KBM-7 (cell line): ENCODE data around the gene GP1BB.
"Not testable (repeated sequence)": the region's sequence is repeated elsewhere in the genome, so short reads cannot be mapped to it uniquely, and the experiment has no call there.

ENCODE experiments used
- DNase-seq: peaks from one replicate; pipeline ENCODE4 v3.0.0-alpha.2; 2015
- in situ Hi-C: fragments of 300-500 bp; cut with MboI; formaldehyde crosslinking; loops from 2 replicates; pipeline ENCODE4 v1.14.3; 2020; ENCODE audit warnings: low sequenced_read_pairs, low pct_unique_long_range_greater_than_20kb, mixed read lengths

The GP1BB gene

DNA sequence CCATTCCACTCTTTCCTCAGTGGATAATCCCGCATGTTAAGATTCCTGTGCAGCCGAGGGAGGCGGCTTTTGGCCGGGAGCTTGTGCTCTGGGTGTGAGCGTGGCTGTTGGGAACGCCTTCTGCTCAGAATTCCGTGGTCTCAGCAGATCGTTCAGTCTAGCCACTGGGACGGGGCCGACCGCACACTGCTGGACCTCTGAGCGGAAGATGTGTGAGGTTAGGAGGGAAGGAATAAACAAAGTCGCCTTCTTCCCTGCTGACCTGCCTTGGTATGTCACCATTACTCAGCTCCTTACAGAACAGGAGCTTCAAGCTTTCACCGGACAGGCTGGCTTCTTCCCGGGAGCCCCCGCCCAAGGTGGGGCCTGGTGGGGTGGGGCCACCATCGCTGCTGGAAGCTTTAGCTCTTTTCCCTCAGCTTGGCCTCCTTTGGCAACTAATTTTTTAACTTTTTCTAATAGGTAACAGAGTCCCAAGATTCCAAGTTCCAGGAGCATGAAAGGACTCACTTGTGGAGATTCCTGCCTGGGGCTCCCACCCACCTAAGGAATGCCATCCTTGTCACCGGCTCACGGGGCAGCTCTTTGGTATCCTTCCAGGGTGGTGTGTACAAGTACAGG is 31.5 kb upstream of the GP1BB start:
- DNase-seq, result no peak
- in situ Hi-C loops, result no loop called here

DNA sequence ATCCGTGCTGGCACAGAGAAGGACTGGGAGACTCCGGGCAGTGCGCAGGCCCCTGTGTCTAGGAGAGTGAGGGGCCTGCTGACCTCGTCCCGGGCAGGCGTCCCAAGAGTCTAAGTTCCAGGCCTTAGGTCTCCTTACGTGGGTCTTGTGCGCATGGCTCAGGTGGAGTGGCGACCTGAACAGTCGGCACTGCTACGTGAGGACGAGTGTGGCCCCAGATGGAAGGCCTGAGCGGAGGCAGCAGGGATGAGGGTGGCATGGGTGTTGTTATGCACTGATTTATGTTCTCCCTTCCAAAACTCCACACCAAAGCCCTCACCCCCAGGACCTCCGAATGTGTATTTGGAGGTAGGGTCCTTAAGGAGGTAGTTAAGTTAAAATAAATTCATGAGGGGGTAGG is 29.8 kb upstream of the GP1BB start:
- no peak for DNase-seq
- in situ Hi-C loops, result no loop called here

DNA sequence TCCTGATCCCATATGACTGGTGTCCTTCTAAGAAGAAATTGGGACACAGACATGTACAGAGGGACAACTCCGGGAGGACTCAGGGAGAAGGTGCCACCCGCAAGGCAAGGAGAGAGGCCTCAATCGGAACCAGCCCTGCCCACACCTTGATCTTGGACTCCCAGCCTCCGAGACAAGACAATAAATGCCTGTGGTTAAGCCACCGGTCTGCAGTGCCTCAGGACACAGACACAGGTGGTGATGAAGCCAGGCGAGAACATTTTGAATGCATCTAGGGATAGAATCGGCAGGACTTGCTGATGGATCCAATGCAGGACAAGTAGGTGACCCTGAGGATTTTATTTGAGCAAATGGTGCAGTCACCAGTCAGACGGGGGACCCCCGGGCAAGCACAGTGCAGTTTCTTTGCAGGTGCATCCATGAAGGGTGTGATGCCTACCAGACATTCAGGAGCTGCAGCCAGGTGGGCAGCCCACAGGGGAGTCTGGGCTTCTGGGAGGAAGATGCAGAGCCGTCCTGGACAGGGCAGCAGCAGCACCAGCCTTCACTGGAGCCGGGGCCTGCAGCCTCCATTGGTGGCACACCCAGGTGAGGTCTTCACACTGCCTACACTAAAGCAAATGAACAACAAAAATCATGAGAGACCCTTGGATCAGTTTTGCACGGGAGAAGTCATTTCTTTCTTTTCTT is 29.2 kb upstream of the GP1BB start:
- in situ Hi-C loops, result no loop called here
- DNase-seq, result no peak

DNA sequence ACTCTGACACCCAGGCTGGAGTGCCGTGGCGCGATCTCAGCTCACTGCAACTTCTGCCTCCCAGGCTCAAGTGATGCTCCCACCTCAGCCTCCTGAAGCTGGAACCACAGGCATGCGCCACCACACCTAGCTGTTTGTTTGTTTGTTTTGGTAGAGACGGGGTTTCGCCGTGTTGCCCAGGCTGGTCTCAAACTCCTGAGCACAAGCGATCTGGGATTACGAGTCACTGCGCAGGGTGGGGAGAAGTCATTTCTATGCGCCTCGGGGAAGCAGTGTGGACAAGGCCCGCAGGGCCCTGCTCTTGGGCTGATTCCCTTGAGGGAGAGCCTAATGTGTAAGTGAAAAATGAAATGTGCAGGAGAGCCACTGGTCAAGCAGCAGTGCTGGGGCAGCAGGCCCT is 28.6 kb upstream of the GP1BB start:
- in situ Hi-C loops, result no loop called here

DNA sequence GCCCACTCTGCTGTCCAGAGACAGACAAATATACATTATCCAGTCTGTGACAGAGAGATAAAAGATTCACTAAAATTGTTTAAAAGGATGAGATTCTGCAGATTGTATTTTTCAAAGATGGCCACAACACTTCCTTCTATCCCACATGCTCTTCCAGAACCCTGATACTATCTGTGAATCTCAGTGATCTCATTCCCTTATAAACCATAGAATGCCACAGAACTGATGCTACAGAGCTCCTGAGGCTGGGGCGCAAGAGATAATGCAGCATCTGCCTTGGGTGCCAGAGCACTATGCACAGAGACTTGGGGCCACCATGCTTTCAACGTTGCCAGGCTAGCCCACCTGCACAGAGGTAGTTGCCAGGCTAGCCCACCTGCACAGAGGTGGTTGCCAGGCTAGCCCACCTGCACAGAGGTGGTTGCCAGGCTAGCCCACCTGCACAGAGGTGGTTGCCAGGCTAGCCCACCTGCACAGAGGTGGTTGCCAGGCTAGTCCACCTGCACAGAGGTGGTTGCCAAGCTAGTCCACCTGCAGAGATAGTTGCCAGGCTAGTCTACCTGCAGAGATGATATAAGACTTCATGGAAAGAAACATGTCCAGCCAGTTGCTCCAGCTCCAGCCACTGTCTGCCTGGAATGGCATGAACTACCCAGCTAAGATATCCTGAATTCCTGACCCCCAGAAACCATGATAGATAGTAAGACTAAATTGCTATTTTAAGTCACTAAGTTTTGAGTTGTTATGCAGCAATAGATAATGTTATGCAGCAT is 26.6 kb upstream of the GP1BB start:
- in situ Hi-C loops, result no loop called here
- no peak for DNase-seq

More for the DNA sequence above, 28.6 kb upstream of the GP1BB start:
- no peak for DNase-seq

DNA sequence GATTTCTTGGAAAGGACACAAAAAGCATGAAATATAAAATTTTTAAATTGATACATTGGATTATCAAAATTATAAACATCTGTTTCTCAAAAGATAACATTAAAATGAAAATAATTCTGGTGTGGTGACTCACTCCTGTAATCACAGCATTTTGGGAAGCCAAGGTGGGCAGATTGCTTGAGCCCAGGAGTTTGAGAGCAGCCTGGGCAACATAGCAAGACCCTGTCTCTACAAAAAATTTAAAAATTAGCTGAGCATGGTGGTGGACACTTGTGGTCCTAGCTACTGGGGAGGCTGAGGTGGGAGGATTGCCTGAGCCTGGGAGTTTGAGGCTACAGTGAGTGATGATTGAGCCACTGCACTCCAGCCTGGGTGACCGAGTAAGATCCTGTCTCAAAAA is 25.5 kb upstream of the GP1BB start:
- DNase-seq, in situ Hi-C loops: not testable (repeated sequence)

DNA sequence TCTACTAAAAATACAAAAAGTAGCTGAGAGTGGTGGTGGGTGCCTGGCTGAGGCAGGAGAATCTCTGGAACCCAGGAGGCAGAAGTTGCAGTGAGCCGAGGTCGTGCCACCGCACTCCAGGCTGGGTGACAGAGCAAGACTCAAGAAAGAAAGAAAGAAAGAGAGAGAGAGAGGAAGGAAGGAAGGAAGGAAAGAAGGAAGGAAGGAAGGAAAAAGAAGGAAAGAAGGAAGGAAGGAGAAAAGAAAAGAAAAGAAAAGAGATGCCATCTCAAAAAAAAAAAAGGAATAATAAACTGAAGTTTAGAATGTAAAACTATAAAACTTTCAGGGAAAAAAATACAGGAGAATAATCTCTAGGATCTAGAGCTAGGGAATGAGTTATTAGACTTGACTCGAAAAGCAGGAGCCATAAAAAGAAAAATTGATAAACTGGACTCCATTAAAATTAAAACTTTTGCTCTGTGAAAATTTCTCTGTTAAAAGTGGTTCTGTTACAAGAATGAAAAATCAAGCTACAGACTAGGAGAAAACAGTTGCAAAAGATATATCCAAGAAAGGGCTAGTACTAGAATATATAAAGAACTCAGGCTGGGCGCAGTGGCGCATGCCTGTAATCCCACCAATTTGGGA is 22.4 kb upstream of the GP1BB start:
- DNase-seq, result no peak
- in situ Hi-C loops, result no loop called here

DNA sequence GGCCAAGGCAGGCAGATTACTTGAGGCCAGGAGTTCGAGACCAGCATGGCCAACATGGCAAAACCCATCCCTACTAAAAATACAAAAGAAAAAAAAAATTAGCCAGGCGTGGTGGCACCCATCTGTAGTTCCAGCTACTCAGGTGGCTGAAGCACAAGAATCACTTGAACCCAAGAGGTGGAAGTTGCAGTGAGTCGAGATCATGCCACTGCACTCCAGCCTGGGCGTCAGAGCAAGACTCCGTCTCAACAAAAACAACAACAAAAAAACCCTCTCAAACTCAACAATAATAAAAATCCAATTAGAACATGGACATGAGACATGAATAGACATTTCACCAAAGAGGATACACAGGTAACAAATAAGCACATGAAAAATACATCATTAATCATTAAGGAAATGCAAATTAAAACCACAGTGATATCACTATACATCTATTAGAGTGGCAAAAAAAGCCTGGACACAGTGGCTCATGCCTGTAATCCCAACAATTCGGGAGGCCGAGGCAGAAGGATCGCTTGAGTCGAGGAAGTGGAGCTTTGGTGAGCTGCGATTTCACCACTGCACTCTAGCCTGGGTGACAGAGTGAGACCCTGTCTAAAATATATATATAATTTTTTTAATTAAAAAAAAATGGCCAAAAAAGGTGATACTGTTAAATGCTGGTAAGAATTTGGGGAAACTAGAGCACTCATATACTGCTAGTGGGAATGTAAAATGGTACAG is 21.8 kb upstream of the GP1BB start:
- in situ Hi-C loops, result no loop called here

DNA sequence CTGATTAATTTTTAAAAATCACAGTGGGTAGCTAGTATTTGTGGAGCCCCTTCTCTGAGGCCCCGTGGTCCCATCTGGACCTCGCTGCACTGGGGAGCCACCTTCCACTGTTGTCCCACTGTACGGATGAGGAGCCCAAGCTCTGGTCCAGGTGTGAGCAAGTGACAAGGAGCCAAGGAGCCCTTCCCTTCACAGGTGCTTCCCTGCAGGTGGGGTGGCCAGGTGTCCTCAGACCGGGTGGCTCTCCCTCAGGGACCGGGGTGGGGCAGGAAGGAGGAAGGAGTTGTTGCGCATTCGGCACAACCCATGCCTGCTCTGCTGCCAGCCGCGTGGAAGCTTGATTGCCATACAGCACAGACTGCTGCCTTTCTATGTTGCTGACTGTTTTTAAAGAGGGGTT is 19.5 kb upstream of the GP1BB start:
- in situ Hi-C loops, result no loop called here
- DNase-seq, result no peak

More for the DNA sequence above, 21.8 kb upstream of the GP1BB start:
- DNase-seq, result no peak

DNA sequence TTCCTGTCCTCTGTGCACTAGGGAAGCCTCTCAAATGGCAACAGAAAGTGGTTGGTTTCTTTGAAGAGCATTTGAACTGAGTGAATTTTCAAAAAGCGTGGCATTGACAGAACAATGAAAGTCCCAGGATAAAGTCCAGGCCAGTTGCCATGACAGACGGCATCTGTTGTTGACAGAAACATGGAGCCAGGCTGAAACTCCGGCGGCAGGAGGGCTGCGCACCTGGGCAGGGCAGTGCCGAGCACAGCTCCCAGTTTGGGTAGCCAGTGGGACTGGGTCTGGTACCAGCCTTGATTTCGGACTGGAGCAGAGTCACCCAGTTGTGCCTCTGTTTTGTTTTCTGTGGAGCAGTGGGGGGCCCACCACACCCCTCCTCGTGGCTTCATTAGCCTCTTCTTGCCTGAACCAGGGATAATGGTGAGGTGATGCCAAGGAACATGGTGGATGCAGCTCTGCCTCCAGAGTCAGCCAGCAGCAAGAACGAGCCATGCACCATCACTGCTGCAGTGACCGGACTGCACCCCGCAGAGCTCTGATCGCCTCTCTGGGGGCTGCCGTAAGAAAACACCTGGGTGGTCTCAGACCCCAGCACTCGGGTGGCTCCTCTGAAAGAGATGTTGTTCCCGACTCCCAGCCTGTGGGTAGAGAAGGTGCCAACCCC is 18.9 kb upstream of the GP1BB start:
- in situ Hi-C loops, result no loop called here
- DNase-seq, result no peak

DNA sequence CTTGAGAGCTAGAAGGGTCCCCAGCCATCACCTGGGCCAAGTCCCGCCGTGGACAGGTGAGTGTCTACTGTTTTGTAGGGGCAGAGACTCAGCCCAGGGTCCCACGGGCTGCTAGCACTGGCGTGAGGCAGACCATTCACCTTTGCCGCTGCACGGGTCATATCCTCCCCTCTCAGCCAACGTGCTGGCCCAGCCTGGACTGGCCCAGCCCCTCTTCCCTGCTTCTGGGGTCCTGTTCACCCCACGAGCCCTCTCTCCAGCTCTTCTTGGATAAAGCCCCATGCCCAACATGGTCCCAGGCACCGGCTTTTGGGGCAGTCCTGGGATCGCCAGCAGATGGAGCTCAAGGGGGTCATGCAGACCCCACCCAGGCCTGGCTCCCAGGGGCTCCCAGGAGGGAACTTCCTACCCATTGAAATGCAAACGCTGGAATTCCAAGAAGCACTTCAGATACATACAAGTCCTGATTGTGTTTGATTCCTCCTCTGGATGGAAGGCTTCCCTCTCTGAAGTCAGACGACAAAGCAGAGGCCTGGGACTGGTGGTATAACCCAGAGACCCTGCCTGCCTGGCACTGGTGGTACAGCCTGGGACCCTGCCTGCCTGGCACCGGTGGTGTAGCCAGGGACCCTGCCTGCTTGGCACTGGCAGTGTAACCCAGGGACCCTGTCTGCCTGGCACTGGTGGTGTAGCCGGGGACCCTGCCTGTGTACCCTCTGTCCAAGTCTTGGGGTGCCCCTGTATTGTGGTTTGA is 18.0 kb upstream of the GP1BB start:
- no peak for DNase-seq

DNA sequence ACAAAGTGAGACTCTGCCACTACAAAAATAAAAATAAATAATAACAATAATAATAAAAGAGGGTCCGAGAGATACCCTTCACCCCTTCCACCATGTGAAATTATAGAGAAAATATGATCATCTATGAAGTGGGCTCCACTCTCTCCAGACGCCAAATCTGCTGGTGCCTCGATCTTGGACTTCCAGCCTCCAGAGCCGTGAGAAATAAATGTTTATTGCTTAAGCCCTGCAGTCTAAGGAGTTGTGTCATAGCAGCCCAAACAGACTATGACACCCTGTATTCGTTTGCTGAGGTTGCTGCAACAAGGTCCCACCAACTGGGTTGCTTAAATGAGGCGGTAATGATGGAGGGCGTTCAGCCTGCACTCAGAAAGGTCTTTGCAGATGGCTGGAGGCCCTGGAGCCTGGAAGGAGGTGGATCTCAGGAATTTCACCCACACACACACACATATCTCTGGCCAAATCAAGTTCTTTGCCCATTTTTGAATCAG is 16.6 kb upstream of the GP1BB start:
- no peak for DNase-seq
- in situ Hi-C loops, result no loop called here

More for the DNA sequence above, 18.0 kb upstream of the GP1BB start:
- in situ Hi-C loops, result no loop called here

DNA sequence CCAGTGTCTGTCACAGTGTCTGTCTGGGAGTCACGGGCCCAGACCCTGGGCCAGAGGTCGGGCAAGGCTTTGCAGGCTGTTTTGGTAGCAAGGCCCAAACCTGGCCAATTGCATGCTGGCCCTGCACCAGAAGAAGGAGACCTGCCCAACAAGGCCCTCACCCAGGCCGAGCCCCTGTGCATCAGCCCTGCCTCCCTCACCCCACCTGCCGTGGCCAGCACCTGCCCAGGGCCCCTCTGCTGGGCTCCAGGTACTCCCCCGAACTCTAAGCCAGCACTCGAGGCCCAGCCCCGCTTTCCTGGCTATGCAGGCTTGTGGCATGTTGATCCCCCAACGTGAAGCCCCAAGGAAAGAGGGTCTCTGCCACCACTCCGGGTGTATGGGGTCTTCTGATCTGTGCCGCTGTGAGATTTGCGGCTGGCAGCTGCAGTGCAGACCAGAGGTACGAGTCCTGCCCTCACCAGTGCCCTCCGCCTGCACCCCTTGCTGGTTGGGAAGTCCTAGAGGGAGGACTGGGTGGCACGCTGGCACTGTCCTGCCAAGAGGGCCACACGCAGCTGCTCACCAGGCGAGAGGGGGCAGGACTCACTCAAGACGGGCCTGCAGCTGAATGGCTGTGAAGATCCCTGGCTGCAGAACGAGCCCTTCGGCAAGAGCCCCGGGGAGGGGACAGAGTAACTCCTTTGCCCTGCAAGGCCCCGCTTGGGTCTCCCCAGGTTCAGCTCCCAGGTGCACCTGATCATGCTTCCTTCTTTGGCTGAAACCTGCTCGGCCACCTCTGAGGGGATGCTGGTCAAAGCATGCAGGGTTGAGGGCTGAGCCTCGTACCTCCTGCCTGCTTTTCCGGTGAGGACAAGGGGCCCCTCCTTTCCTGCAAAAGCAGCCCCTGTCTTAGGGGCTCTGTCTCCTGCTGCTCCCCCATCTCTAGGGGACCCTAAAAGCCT is 15.7 kb upstream of the GP1BB start:
- in situ Hi-C loops, result no loop called here
- DNase-seq, result no peak

DNA sequence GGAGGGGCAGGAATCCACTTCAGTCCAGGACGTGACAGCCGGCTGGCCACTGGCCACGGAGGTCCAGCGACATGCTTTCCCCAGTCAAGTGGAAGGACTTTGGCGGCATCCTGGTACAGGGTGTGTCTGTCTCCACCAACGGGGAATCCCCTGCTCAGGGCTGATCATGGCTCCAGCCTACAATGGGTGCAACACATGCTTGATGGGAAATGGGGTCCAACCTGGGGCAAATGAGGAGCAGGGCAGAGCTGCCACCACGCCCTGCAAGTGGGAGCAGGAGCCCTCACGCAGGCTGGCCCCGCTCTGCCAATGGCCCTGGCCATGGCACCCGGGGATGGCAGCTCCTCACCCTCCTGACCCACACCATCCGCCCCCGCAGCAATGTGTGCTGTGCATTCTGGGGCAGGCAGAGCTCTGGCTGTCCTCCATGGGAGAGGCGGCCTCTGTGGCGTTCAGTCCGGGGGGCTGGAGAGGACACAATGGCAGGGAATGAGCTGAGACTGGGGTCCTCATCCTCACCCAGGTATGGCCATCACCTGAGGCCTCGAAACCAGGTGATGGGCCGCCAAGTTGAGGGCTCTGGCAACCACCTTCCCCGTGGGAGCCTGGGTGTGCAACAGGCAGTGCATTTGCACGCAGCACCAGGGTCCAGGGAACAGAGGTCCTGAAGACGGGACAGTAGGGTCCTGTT is 14.9 kb upstream of the GP1BB start:
- in situ Hi-C loops, result no loop called here
- no peak for DNase-seq

DNA sequence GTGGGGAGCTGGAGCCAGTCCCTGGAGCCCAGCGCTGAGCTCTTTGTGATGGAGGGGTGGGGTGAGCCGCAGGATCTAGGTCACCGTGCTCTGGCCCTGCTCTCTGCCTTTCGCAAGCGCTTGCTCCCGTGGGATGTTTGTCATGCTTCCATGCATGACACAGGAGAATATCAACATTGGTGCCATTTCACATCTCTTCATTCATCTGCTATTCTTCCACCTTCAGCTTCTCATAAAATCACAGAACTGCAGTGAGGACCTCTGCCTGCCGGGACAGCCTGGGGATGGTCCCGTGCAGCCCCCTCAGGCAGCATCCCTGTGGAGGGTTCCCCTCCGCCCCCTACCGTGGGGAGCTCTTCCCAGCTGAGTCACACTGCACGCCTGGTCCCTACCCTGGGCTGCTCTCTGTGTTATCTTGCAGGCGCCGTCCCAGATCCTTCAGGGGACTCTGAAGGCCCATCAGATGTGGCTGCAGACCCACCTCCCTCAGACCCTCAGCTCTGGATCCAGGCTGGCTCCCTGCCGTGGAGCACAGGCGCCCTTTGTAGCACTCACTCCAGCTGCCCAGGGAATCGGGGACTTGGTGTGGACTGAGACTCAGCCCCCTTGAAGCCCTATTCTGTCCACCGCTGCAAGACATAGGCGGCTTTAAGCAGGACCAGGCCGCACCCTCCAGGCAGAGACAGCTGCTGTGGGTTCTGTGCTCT is 14.1 kb upstream of the GP1BB start:
- no peak for DNase-seq
- in situ Hi-C loops, result no loop called here
